ENCODE data around the gene RTN4R.
"Not testable (repeated sequence)": the region's sequence is repeated elsewhere in the genome, so short reads cannot be mapped to it uniquely, and the experiment has no call there.

Gene RTN4R

GRCh38 chr22:20286784-20287423 is 18.8 kb upstream of the RTN4R start:
- DNase-seq (ENCODE audit: low read depth, low spot score) = not testable (repeated sequence)

DNA sequence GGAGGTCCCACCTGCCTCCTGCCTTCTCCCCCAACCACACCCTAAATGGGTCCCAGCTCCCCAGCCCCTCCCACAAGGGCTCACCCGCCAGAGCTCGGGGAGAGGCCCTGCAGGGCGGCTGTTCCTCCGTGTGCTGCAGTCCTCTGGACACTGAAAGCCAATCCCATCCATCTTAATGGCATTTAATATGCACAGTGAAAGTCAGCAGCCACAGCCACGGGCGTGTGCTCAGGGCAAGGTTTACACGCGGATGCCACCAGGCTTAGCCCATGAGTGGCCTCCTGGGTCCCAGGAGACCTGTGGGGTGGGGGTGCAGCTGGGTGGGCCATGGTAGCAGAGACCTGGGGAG is 18.2 kb upstream of the RTN4R start:
- DNase-seq (ENCODE audit: low read depth, low spot score) = not testable (repeated sequence)

- peak; percentile 88 for DNase-seq (ENCODE audit: low read depth, low spot score)
Observed at GRCh38 chr22:20285473-20286311, 17.6 kb upstream of the RTN4R start.

GRCh38 chr22:20284471-20285086 is 16.5 kb upstream of the RTN4R start:
- DNase-seq (ENCODE audit: low read depth, low spot score) = no peak

DNA sequence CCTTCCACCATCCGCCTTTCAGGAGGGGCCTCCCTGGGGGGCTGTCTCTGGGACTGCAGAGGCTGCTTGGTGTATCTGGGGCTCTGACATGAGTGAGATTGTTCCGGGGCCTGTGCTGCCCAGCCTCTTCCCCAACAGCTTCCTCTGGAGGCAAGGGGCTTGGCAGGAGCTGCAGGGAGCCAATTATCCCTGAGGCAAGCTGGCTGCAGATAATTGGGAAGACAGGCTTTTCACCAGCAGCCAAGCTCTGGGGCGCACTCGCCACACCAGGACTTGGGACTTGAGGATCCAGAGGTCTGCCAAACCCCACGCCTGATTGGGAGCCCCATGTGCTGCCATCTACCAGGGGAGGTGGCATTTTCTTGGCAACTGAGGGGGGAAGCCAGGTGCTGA is 15.6 kb upstream of the RTN4R start:
- DNase-seq (ENCODE audit: low read depth, low spot score) = peak; percentile 25

DNA sequence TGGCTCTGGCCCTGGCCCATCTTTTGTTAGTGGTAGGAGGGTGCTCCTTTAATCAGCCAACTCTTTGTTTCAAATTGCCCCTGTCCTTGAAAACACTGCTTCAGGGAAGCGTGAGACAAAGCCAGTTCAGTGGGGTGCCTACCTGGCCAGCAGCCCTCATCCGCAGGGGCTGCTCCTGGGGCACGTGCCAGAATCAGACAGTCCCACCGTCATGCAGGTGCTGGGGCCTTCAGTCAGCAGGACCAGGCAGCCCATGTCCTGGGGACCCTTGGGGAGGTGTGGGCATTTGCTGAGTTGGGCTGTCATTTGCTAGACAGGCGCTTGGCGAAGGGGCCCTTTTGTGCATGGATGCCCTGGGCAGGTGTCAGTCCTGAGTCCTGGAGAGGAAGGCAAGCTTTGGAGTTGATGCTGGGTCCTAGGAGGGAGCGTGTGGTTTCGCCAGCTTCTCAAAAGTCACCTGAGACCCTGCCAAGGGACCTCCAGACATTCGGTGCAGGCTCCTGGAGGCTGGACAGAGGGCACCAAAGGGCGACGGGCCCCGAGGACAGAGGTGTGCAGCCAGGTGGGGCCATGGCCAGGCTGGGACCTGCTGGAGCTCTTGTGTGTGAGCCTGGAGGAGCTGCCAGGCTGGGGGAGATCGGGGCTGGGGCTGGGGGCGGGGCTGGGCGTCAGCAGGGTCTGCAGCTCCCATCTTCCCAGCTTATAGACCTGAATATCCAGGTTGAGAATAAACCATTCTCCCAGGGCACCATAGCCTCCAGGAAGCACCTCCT is 15.0 kb upstream of the RTN4R start:
- no peak for DNase-seq (ENCODE audit: low read depth, low spot score)

GRCh38 chr22:20281891-20282290 is 13.8 kb upstream of the RTN4R start:
- DNase-seq (ENCODE audit: low read depth, low spot score) = no peak

GRCh38 chr22:20281473-20281872 is 13.4 kb upstream of the RTN4R start:
- not testable (repeated sequence) for DNase-seq (ENCODE audit: low read depth, low spot score)

GRCh38 chr22:20280866-20281265 is 12.7 kb upstream of the RTN4R start:
- no peak for DNase-seq (ENCODE audit: low read depth, low spot score)

GRCh38 chr22:20280163-20280562 is 12.0 kb upstream of the RTN4R start:
- not testable (repeated sequence) for DNase-seq (ENCODE audit: low read depth, low spot score)

- no peak for DNase-seq (ENCODE audit: low read depth, low spot score)
Observed at GRCh38 chr22:20279662-20280134, 11.6 kb upstream of the RTN4R start.

GRCh38 chr22:20278726-20279490 is 10.8 kb upstream of the RTN4R start:
- DNase-seq (ENCODE audit: low read depth, low spot score) = not testable (repeated sequence)

DNA sequence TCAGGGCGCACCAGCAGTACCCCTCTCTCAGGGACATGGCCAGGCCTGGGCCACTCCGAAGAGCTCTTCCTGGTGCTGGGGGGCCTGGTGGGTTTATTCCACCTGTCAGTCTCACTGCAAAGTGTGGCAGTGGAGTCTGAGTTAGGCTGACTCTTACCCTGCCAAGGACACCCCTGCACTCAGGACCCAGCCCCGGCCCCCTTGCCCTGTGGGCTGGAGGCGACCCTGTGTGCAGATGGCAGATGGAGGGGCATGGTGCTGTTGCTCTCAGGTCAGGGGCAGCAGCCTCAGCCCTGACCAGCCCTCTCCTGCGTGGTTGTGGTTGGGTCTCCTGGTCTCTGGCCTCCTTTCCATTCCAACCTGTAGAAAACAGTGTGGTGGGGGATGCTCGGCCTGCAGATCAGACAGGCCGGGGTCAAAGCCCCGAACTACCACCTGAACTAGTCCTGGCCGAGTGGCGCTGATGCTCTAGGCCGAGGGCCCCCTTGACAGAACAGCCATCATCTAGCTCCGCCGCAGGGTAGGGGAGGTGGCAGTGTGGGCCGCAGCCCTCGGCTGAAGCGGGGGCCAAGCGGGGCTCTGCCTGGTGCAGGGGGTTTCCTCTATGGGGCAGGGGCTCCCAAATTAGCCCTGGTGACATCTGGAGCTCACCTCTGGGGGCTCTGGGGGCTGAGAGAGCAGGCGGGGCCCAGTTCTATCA is 10.0 kb upstream of the RTN4R start:
- DNase-seq (ENCODE audit: low read depth, low spot score) = not testable (repeated sequence)

DNA sequence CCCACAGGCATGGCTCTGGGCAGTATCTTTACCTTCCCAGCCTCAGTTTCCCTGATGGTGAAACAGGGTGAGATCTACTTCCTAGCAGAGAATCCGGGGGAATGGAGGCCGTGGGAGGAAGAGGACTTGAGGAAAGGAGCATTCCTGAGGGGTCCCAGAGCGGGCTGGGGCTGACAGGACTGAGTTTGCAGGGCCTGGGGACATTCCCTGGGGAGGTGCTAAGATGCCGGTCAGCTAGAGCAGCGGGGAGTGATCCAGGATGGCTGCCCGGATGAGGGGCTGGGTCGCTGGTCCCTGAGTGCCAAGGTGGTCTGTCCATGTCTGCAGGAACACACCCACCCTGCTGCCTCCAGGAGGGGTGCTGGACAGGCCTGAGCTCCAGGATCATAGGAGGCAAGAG is 8.3 kb upstream of the RTN4R start:
- peak; percentile 8 for DNase-seq (ENCODE audit: low read depth, low spot score)

- DNase-seq (ENCODE audit: low read depth, low spot score) = no peak
Observed at GRCh38 chr22:20275836-20276235, 7.7 kb upstream of the RTN4R start.

- DNase-seq (ENCODE audit: low read depth, low spot score) = not testable (repeated sequence)
Observed at GRCh38 chr22:20275325-20275724, 7.2 kb upstream of the RTN4R start.

DNA sequence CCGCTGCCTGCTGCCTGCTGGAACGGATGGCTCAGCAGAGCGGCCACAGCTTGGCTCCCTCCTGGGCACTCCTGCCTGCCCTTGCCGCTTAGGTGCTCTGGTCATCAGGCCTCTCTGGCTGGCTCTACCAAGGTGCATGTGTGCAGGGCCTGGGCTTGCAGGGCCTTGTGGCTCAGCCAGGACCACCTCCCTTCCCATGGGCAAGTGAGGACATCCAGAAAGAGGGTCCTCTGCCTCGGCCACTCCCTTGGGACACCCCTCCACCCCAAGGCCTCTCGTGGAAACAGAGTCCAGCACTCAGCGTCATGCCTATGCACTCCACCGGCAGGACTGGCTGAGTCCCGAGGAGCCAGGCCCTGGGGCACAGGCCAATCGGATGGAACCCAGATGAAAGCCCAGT is 6.3 kb upstream of the RTN4R start:
- DNase-seq (ENCODE audit: low read depth, low spot score) = not testable (repeated sequence)

GRCh38 chr22:20273758-20274181 is 5.7 kb upstream of the RTN4R start:
- DNase-seq (ENCODE audit: low read depth, low spot score) = no peak

GRCh38 chr22:20272700-20273099 is 4.6 kb upstream of the RTN4R start:
- no peak for DNase-seq (ENCODE audit: low read depth, low spot score)

- DNase-seq (ENCODE audit: low read depth, low spot score) = no peak
Observed at GRCh38 chr22:20272174-20272573, 4.1 kb upstream of the RTN4R start.

Measured in ELF-1 (cell line).